H9 (cell line): Measurements from ENCODE around the gene AASDH. TPM values are rescaled to one million over a fixed set of nuclear protein-coding genes. Genes with fewer than 3 reads are reported as not detected.

Experiments
- DNase-seq: peaks from one replicate; pipeline ENCODE4 v3.0.0-alpha.2; 2017
- H2AFZ ChIP-seq: one replicate; pipeline ENCODE4 v1.6.1; 2013; ENCODE audit warnings: mild to moderate bottlenecking, low read length, control low read depth, moderate library complexity
- H2AK5ac ChIP-seq: 2 replicates; pipeline ENCODE4 v1.6.1; 2013; ENCODE audit warnings: low read length, control low read depth, mixed read lengths; ENCODE audit not compliant: insufficient read length
- H2BK120ac ChIP-seq: one replicate; pipeline ENCODE4 v1.6.1; 2013; ENCODE audit warnings: low read depth, mild to moderate bottlenecking, low read length, control low read depth, inconsistent platforms; ENCODE audit not compliant: poor library complexity, severe bottlenecking
- H2BK12ac ChIP-seq: 2 replicates; pipeline ENCODE4 v1.6.1; 2013; ENCODE audit warnings: low read length, control low read depth, mixed read lengths, low read depth; ENCODE audit not compliant: insufficient read length
- H2BK15ac ChIP-seq: 2 replicates; pipeline ENCODE4 v1.6.1; 2013; ENCODE audit warnings: low read depth, low read length, control low read depth
- H2BK20ac ChIP-seq: one replicate; pipeline ENCODE4 v1.6.1; 2013; ENCODE audit warnings: low read depth, mild to moderate bottlenecking, low read length, control low read depth, inconsistent platforms; ENCODE audit not compliant: poor library complexity, severe bottlenecking
- H2BK5ac ChIP-seq: 2 replicates; pipeline ENCODE4 v1.6.1; 2013; ENCODE audit warnings: low read length, control low read depth, mixed read lengths; ENCODE audit not compliant: insufficient read length
- H3K14ac ChIP-seq: 2 replicates; pipeline ENCODE4 v1.6.1; 2013; ENCODE audit warnings: low read length, control low read depth; ENCODE audit not compliant: insufficient read depth
- H3K18ac ChIP-seq: 2 replicates; pipeline ENCODE4 v1.6.1; 2013; ENCODE audit warnings: low read depth, mild to moderate bottlenecking, mixed read lengths, low read length, control low read depth; ENCODE audit not compliant: insufficient read length
- H3K23ac ChIP-seq: 2 replicates; pipeline ENCODE4 v1.6.1; 2013; ENCODE audit warnings: low read length, control low read depth, mixed read lengths, low read depth; ENCODE audit not compliant: insufficient read length
- H3K23me2 ChIP-seq: 2 replicates; pipeline ENCODE4 v1.6.1; 2013; ENCODE audit warnings: low read depth, mild to moderate bottlenecking, mixed read lengths, low read length, control low read depth; ENCODE audit not compliant: insufficient read length, poor library complexity, severe bottlenecking
- H3K27ac ChIP-seq: 2 replicates; pipeline ENCODE4 v1.5.1; 2013; ENCODE audit warnings: low read length, control low read depth, mixed read lengths, low read depth; ENCODE audit not compliant: insufficient read length
- H3K27me3 ChIP-seq: 2 replicates; pipeline ENCODE4 v1.6.1; 2013; ENCODE audit warnings: low read length, control low read depth, inconsistent platforms; ENCODE audit not compliant: insufficient read depth
- H3K4ac ChIP-seq: 2 replicates; pipeline ENCODE4 v1.6.1; 2013; ENCODE audit warnings: low read depth, mild to moderate bottlenecking, control low read depth, inconsistent platforms, low read length, moderate library complexity
- H3K4me1 ChIP-seq: 2 replicates; pipeline ENCODE4 v1.6.1; 2013; ENCODE audit warnings: low read length, control low read depth, inconsistent platforms; ENCODE audit not compliant: insufficient read depth
- H3K4me2 ChIP-seq: 2 replicates; pipeline ENCODE4 v1.6.1; 2013; ENCODE audit warnings: low read length, control low read depth, mixed read lengths; ENCODE audit not compliant: insufficient read length, insufficient read depth
- H3K56ac ChIP-seq: 2 replicates; pipeline ENCODE4 v1.6.1; 2013; ENCODE audit warnings: low read depth, mild to moderate bottlenecking, mixed read lengths, low read length, control low read depth; ENCODE audit not compliant: insufficient read length
- H3K79me1 ChIP-seq: 2 replicates; pipeline ENCODE4 v1.6.1; 2013; ENCODE audit warnings: low read depth, mild to moderate bottlenecking, moderate library complexity, low read length, control low read depth, inconsistent platforms; ENCODE audit not compliant: insufficient read depth, poor library complexity, severe bottlenecking
- H3K79me2 ChIP-seq: 2 replicates; pipeline ENCODE4 v1.6.1; 2013; ENCODE audit warnings: low read length, control low read depth, inconsistent platforms; ENCODE audit not compliant: insufficient read depth
- H3K9ac ChIP-seq: 2 replicates; pipeline ENCODE4 v1.6.1; 2013; ENCODE audit warnings: low read length, control low read depth, mixed read lengths; ENCODE audit not compliant: insufficient read length; ENCODE audit errors: extremely low read depth
- H3K9me3 ChIP-seq: one replicate; pipeline ENCODE4 v1.6.1; 2013; ENCODE audit warnings: low read depth, low read length, inconsistent platforms; ENCODE audit not compliant: control insufficient read depth
- H3T11ph ChIP-seq: one replicate; pipeline ENCODE4 v1.6.1; 2013; ENCODE audit warnings: mild to moderate bottlenecking, low read length, control low read depth, inconsistent platforms
- H4K20me1 ChIP-seq: one replicate; pipeline ENCODE4 v1.6.1; 2013; ENCODE audit not compliant: control insufficient read depth, insufficient read length, insufficient read depth
- H4K5ac ChIP-seq: 2 replicates; pipeline ENCODE4 v1.6.1; 2013; ENCODE audit warnings: low read depth, mild to moderate bottlenecking, mixed read lengths, low read length, control low read depth; ENCODE audit not compliant: insufficient read length
- H4K8ac ChIP-seq: replicated peaks from 2 replicates; pipeline ENCODE4 v1.6.1; 2013; ENCODE audit warnings: low read length, control low read depth, mixed read lengths, low read depth; ENCODE audit not compliant: insufficient read length
- H4K91ac ChIP-seq: 2 replicates; pipeline ENCODE4 v1.6.1; 2013; ENCODE audit warnings: low read depth, mild to moderate bottlenecking, moderate library complexity, mixed read lengths, low read length, control low read depth; ENCODE audit not compliant: insufficient read length
- H3K27ac Mint-ChIP-seq, 3 experiments: 2 replicates in 2 of 3; 3 replicates in 1 of 3; pipeline ENCODE4 v1.8.0; 2020 to 2021; ENCODE audit warnings: mixed read lengths in 3 of 3, mild to moderate bottlenecking in 1 of 3, moderate library complexity in 1 of 3
- H3K27me3 Mint-ChIP-seq: 2 replicates; pipeline ENCODE4 v1.8.0; 2021; ENCODE audit warnings: low read depth, mild to moderate bottlenecking, moderate library complexity, mixed read lengths
- H3K36me3 Mint-ChIP-seq, 3 experiments: 2 replicates in 2 of 3; 3 replicates in 1 of 3; pipeline ENCODE4 v1.8.0; 2020 to 2021; ENCODE audit warnings: low read depth in 3 of 3, mixed read lengths in 3 of 3; ENCODE audit not compliant: insufficient read depth in 1 of 3
- H3K4me1 Mint-ChIP-seq, 2 experiments: 2 replicates each; pipeline ENCODE4 v1.8.0; 2020; ENCODE audit warnings: mixed read lengths in 2 of 2
- H3K4me3 Mint-ChIP-seq, 2 experiments: 2 replicates in 1 of 2; 3 replicates in 1 of 2; pipeline ENCODE4 v1.8.0; 2020 to 2021; ENCODE audit warnings: mild to moderate bottlenecking in 2 of 2, mixed read lengths in 2 of 2, moderate library complexity in 1 of 2
- H3K9me3 Mint-ChIP-seq, 2 experiments: 2 replicates in 1 of 2; 3 replicates in 1 of 2; pipeline ENCODE4 v1.8.0; 2020; ENCODE audit warnings: mild to moderate bottlenecking in 2 of 2, mixed read lengths in 2 of 2, moderate library complexity in 1 of 2
- CTCF ChIP-seq: fragments of 200-600 bp; sonication (generic); conservative IDR thresholded peaks from 3 replicates; pipeline ENCODE4 v1.8.0; 2021; ENCODE audit warnings: antibody characterized with exemption, mild to moderate bottlenecking
- WGBS: extraction: QIAGEN DNeasy Blood & Tissue Kit; methylation state at CpG from one replicate; pipeline ENCODE4 v1.1.7; 2013; ENCODE audit warnings: missing lambda C conversion rate, low lambda C conversion rate, mixed read lengths; ENCODE audit not compliant: insufficient read length; ENCODE audit errors: extremely low coverage; 5-methylcytosine and 5-hydroxymethylcytosine counted together
- total RNA-seq: library from RNA; stranded (reverse); gene quantifications from 2 replicates; pipeline ENCODE4 v1.2.1, GENCODE V29; 2021

The AASDH gene
- total RNA-seq, 1 experiment from 2014 or later: 12.9 TPM

GRCh38 chr4:56305390-56305789, 81.9 kb downstream of the AASDH start:
- no peaks in the 10 kb centered on the region for H3K4me1 ChIP-seq
- H4K91ac ChIP-seq: no peak overlapping the region
- H3T11ph ChIP-seq: no peak overlapping the region
- H3K79me1 ChIP-seq: no peaks in the 10 kb centered on the region
- H2AFZ ChIP-seq: no peak overlapping the region
- H2AK5ac ChIP-seq: no peak overlapping the region
- Mint-ChIP-seq H3K36me3 (peaks cover 2 to 8% (median 8%) of the 10 kb centered on the region in 3 experiments; a peak in 4 of 7 replicates), H3K9me3 (no peaks in the 10 kb centered on the region; a peak in 1 of 5 replicates), H3K4me3 (no peak overlapping the region), H3K27ac (peak overlapping the region in 1 of 3 experiments; percentile 83; a peak in 1 of 7 replicates), H3K4me1 (peaks cover 9 to 15% of the 10 kb centered on the region in 2 experiments; a peak in 3 of 4 replicates), H3K27me3 (no peaks in the 10 kb centered on the region)
- H3K9me3 ChIP-seq: no peaks in the 10 kb centered on the region
- H3K79me2 ChIP-seq: no peaks in the 10 kb centered on the region
- no peak overlapping the region for H3K14ac ChIP-seq
- no peak overlapping the region for H3K9ac ChIP-seq
- no peaks in the 10 kb centered on the region for H4K20me1 ChIP-seq
- H2BK5ac ChIP-seq: no peak overlapping the region
- H3K4ac ChIP-seq: no peak overlapping the region
- H2BK20ac ChIP-seq: no peak overlapping the region
- no peak overlapping the region for H2BK120ac ChIP-seq
- TF ChIP-seq CTCF: no peak
- no peaks in the 10 kb centered on the region for H3K27me3 ChIP-seq
- WGBS: no CpG with 5 or more reads among the region's 1 CpG
- H4K8ac ChIP-seq: no peak overlapping the region
- no peak overlapping the region for H3K27ac ChIP-seq
- no peaks in the 10 kb centered on the region for H3K23me2 ChIP-seq
- DNase-seq: no peak
- no peak overlapping the region for H3K56ac ChIP-seq
- H3K23ac ChIP-seq: no peak overlapping the region
- no peak overlapping the region for H3K18ac ChIP-seq
- no peak overlapping the region for H4K5ac ChIP-seq
- no peak overlapping the region for H2BK12ac ChIP-seq
- no peak overlapping the region for H2BK15ac ChIP-seq
- H3K4me2 ChIP-seq: no peak overlapping the region
